PC-3 (cell line): Measurements from ENCODE around the gene DPY19L3.
"Not testable (repeated sequence)": the region's sequence is repeated elsewhere in the genome, so short reads cannot be mapped to it uniquely, and the experiment has no call there.

ENCODE experiments used
- EZH2 ChIP-seq: fragments of 300-600 bp; sonication (generic); IDR thresholded peaks from one replicate; pipeline ENCODE4 v1.6.1; 2017; ENCODE audit warnings: antibody characterized with exemption, mild to moderate bottlenecking, low read length; ENCODE audit not compliant: unreplicated experiment
- TF ChIP-seq, protein P1 (sequence below): fragments of 300-600 bp; sonication (generic); conservative IDR thresholded peaks from 2 replicates; pipeline ENCODE4 v1.5.1; 2017; ENCODE audit warnings: antibody characterized with exemption, low read depth, mild to moderate bottlenecking, low read length

GRCh38 chr19:32512498-32512897, 106.9 kb downstream of the DPY19L3 start:
- TF ChIP-seq, protein P1, sequence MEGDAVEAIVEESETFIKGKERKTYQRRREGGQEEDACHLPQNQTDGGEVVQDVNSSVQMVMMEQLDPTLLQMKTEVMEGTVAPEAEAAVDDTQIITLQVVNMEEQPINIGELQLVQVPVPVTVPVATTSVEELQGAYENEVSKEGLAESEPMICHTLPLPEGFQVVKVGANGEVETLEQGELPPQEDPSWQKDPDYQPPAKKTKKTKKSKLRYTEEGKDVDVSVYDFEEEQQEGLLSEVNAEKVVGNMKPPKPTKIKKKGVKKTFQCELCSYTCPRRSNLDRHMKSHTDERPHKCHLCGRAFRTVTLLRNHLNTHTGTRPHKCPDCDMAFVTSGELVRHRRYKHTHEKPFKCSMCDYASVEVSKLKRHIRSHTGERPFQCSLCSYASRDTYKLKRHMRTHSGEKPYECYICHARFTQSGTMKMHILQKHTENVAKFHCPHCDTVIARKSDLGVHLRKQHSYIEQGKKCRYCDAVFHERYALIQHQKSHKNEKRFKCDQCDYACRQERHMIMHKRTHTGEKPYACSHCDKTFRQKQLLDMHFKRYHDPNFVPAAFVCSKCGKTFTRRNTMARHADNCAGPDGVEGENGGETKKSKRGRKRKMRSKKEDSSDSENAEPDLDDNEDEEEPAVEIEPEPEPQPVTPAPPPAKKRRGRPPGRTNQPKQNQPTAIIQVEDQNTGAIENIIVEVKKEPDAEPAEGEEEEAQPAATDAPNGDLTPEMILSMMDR = not testable (repeated sequence)
- TF ChIP-seq EZH2 = not testable (repeated sequence)
